GM12891 (cell line): ENCODE results near the gene DNM1.

Source experiments
- PAX5 ChIP-seq: IDR thresholded peaks from 2 replicates; pipeline ENCODE4 v1.6.1; 2011; ENCODE audit warnings: low read length, moderate library complexity, mild to moderate bottlenecking; ENCODE audit not compliant: insufficient read depth, severe bottlenecking
- POLR2A ChIP-seq: IDR thresholded peaks from 2 replicates; pipeline ENCODE4 v1.6.1; 2011; ENCODE audit warnings: low read depth, low read length, control low read depth
- POLR2AphosphoS5 ChIP-seq: IDR thresholded peaks from 2 replicates; pipeline ENCODE4 v1.6.1; 2011; ENCODE audit warnings: low read depth, low read length, control low read depth
- TAF1 ChIP-seq: IDR thresholded peaks from 2 replicates; pipeline ENCODE4 v1.6.1; 2011; ENCODE audit warnings: low read depth, low read length, control low read depth

- TF ChIP-seq POLR2A (peak; percentile 89), TAF1 (peak; percentile 16; the same call in 1 of the 2 replicates), PAX5 (no peak), POLR2AphosphoS5 (peak; percentile 90)
Observed at GRCh38 chr9:128159784-128160602, 43.2 kb upstream of the DNM1 start, which contains the start of gene BBLN.
